DMS79 treated with DMSO at 0.1 percent for 48 hours (cell line): ENCODE data around the gene HECTD4.

Source experiments
- DNase-seq: peaks from one replicate; lab custom pipeline; 2025; lab: John Stamatoyannopoulos, UW

Gene HECTD4

GRCh38 chr12:112207397-112207924 lies 174.8 kb downstream of the HECTD4 start:
- DNase-seq: no peak

DNA sequence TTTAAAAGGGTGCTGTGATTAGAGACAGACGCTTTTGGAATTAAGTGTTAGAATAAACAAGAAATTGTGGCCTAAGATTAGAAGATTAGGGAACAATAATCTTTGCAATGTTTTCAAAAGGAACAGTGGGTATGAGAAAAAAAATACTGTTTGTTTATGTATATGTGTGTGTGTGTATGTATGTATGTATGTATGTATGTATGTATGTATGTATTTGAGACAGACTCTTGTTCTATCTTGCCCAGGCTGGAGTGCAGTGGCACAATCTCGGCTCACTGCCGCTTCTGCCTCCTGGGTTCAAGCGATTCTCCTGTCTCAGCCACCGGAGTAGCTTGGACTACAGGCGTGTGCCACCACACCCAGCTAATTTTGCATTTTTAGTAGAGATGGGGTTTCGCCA lies 175.3 kb downstream of the HECTD4 start:
- no peak for DNase-seq

- DNase-seq: no peak
Observed at GRCh38 chr12:112199136-112199535, 183.1 kb downstream of the HECTD4 start.

DNA sequence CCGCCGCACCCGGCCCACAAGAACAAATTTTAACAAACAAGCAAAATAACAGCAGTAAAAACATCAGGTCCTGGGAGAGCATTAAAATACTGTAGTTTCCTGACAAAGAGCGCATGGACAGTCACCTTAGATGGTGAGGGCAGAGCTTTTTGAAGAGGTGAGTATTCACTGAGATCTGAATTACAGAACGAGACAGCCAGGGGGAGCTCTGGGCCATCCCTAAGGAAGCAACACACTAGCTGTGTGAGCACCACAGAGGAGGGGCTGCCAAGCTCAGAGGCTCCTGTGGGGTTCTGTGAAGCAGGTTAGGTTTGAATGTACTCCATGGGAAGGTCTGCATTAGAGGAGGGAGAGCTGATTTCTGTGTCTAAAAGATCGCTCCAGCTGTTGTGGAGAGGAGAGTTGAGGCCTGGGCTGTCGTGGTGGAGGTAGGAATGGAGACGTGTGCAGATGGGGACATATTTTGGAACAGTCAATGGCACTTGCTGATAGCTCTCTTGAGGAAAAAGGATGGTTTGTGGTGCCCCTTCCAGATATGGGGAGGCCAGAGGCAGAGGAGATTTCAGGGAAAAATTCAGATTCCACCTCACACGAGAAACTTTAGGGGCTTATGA lies 184.0 kb downstream of the HECTD4 start:
- peak; percentile 13 for DNase-seq

DNA sequence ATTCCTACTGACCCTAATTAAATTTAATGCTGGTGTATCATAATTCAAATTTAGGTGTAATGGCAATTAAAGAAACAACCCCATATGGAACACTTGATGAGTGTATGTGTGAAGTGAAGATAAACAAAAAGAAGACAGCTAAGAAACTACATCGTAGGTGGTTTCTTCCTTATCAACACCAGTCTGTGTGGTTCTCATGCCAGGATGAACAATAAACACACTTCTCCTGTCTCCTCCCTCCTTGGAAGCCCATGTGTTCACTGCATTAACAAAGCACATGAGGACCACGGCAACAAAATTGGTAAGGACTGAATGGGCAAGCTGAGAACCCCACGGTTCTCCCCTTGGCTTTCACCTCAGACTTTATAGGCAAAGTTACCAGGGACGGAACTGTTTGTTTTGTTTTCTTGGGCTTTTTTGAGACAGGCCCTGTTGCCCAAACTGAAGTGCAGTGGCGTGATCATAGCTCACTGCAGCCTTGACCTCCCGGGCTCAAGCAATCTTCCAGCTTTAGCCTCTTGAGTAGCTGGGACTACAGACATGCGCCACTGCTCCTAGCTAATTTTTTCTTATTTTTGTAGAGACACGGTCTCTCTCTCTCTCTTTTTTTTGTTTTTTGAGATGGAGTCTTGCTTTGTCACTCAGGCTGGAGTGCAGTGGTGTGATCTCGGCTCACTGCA lies 185.9 kb downstream of the HECTD4 start:
- no peak for DNase-seq

- DNase-seq: no peak
Observed at GRCh38 chr12:112194601-112195247, 187.5 kb downstream of the HECTD4 start.

DNA sequence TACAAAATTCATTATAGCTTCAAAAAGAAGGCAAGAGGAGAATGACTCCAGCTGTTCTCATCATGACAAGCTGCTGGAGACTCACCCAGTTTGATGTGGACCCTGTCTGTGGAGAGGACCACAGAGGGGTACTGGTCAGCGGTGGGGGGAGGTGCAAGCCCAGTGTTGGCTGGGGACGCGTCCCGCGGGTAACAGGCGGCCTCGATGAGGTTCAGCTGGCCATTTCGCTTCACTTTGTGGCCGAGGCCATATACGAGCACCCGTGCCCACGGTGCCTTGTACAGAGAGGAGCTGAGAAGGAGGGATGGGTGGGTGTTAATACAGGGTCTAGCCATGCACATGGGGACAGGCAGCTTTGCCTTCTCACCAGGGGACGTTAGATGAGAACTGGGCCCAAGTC lies 189.8 kb downstream of the HECTD4 start:
- no peak for DNase-seq

DNA sequence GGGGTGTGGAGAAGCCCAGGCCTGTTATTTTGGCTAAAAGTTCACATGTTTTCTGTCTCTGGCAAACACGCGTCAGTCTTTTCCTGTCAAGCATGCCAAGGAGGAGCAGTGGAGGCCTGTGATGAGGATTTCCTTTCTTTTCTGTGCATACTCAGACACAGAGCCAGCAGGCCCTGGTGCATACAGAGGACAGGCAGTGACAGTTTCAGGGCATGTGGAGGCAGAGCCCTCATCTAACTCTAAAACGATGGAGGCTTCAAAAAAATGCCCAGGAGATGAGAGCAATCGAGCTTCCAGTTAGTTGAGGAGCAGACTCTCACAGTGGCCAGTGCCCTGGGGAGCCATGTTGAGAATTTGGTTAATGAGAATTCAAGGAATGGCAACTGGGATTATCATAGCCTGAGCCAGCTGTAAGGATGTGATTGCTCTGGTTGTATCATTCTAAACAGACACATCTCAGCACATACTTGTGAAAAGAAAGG lies 190.3 kb downstream of the HECTD4 start:
- DNase-seq: no peak

DNA sequence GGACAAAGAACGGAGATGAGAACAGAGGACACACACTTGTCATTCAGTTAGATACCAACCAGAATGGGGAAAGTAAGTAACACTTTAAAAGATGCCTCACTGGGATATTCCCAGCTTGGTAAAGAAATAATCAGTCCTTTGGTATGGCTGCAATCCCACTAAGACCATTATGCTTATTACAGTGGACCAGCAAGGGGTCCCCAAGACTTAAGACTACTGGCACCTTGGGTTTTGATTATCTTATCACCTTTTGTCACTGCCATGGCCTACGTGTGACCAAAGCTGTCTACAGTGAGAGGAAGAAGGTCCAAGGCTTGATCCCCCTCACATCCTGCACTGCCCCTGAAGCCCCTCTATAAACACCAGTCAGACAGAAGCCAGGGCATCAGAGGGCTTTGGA lies 191.0 kb downstream of the HECTD4 start:
- no peak for DNase-seq

GRCh38 chr12:112190231-112191025 lies 191.8 kb downstream of the HECTD4 start:
- DNase-seq: peak; percentile 42

DNA sequence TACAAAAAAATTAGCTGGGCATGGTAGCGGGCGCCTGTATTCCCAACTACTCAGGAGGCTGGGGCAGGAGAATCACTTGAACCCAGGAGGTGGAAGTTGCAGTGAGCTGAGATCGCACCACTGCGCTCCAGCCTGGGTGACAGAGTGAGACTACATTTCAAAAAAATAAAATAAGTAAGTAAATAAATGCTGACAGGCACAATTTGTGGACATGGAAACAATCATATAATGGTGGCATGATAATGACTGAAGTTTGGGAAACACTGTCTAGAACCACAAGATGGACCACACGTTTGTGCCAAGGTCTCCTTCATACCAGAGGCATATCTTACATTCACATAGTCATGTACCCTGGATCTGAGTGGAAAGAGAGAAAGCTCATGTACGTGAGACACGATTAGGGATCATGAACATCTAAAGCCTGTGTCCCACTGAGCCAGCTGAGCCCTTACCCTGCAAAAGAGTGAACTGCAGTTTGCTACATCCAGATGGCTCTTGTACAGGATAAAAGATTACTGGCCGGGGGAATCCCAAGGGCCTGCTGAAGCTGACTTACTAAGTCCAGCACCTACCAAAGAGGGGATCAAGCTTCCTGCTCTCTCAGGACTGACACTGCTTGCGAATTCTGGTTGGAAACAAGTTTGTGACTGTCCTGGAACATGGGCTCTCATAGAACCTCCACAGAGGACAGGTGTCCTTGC lies 194.0 kb downstream of the HECTD4 start:
- no peak for DNase-seq

- DNase-seq: no peak
Observed at GRCh38 chr12:112185093-112185923, 196.9 kb downstream of the HECTD4 start.

GRCh38 chr12:112184056-112184887 lies 198.0 kb downstream of the HECTD4 start:
- DNase-seq: no peak

DNA sequence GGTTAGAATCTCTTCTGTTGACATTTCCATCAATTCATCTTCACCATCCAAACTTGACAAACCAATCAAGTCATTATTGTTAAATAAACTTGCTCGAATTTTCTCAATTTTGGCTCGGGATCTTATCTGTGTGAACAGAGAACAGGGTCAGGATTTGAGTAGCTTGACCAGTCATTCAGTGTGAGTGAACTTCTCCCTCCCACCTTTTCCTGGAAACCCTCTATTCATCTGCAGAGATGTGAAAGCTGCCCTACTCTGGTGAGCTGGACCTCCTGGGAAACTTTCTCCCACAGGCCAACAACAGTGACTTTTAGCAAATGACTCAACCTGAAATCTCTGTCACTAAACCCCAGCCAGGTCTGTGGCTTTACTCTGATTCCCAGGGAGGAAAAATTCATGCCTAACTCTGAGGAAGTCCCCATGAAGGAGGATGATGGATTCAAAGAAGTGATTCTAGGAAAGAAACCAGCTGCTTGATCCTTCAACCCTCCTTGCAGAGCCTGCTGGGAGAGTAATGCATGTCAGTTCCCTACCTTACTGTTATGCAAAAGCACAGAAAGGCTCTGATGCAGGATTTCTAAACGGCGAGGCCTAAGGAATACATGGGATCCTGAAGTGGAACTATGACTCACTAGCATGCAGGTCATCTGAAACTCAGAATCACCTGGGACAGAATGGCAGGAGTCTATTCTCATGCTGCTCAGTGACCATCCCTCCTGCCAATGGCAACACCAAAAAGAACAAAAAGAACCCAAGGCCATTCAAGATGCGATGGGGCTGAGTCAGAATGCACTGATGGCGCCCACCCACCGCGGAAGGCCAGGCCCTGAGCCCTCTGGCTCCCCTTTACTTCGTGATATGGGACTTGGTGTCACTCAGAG lies 198.8 kb downstream of the HECTD4 start:
- no peak for DNase-seq

GRCh38 chr12:112182499-112182898 lies 199.7 kb downstream of the HECTD4 start:
- DNase-seq: peak; percentile 25

- DNase-seq: no peak
Observed at GRCh38 chr12:112180422-112180821, 201.8 kb downstream of the HECTD4 start.

- no peak for DNase-seq
Observed at GRCh38 chr12:112179916-112180315, 202.3 kb downstream of the HECTD4 start.

- no peak for DNase-seq
Observed at GRCh38 chr12:112179341-112179740, 202.9 kb downstream of the HECTD4 start.

- DNase-seq: no peak
Observed at GRCh38 chr12:112178796-112179195, 203.4 kb downstream of the HECTD4 start.
